CD4-positive, alpha-beta T cell treated with Interleukin-17A for 1 hour (primary cell): ENCODE data around the gene RYR2.

Experiments
- DNase-seq: peaks from one replicate; pipeline ENCODE4 v3.0.0-alpha.2; 2020

Gene RYR2

GRCh38 chr1:237206065-237206414 lies 164.1 kb downstream of the RYR2 start:
- DNase-seq: no peak

- DNase-seq: no peak
Observed at GRCh38 chr1:237211031-237211430, 169.0 kb downstream of the RYR2 start.

- DNase-seq: no peak
Observed at GRCh38 chr1:237211540-237211939, 169.6 kb downstream of the RYR2 start.

- no peak for DNase-seq
Observed at GRCh38 chr1:237219751-237220642, 178.0 kb downstream of the RYR2 start.

GRCh38 chr1:237223419-237223818 lies 181.4 kb downstream of the RYR2 start:
- no peak for DNase-seq

GRCh38 chr1:237226177-237226944 lies 184.4 kb downstream of the RYR2 start:
- DNase-seq: no peak

GRCh38 chr1:237227476-237227875 lies 185.5 kb downstream of the RYR2 start:
- no peak for DNase-seq

GRCh38 chr1:237228421-237228820 lies 186.4 kb downstream of the RYR2 start:
- DNase-seq: no peak

- DNase-seq: no peak
Observed at GRCh38 chr1:237229333-237229732, 187.3 kb downstream of the RYR2 start.

- no peak for DNase-seq
Observed at GRCh38 chr1:237232501-237232900, 190.5 kb downstream of the RYR2 start.

GRCh38 chr1:237235091-237235490 lies 193.1 kb downstream of the RYR2 start:
- DNase-seq: no peak

GRCh38 chr1:237237721-237238120 lies 195.7 kb downstream of the RYR2 start:
- no peak for DNase-seq

GRCh38 chr1:237239248-237239647 lies 197.3 kb downstream of the RYR2 start:
- no peak for DNase-seq

- DNase-seq: no peak
Observed at GRCh38 chr1:237241038-237241437, 199.1 kb downstream of the RYR2 start.

- DNase-seq: no peak
Observed at GRCh38 chr1:237244778-237245177, 202.8 kb downstream of the RYR2 start.

- no peak for DNase-seq
Observed at GRCh38 chr1:237247442-237247841, 205.5 kb downstream of the RYR2 start.

- DNase-seq: no peak
Observed at GRCh38 chr1:237249120-237249519, 207.1 kb downstream of the RYR2 start.

GRCh38 chr1:237250055-237250454 lies 208.1 kb downstream of the RYR2 start:
- no peak for DNase-seq

- no peak for DNase-seq
Observed at GRCh38 chr1:237255071-237255470, 213.1 kb downstream of the RYR2 start.

- DNase-seq: no peak
Observed at GRCh38 chr1:237258871-237259270, 216.9 kb downstream of the RYR2 start.

- no peak for DNase-seq
Observed at GRCh38 chr1:237261198-237261597, 219.2 kb downstream of the RYR2 start.

- DNase-seq: no peak
Observed at GRCh38 chr1:237267743-237268142, 225.8 kb downstream of the RYR2 start.

- no peak for DNase-seq
Observed at GRCh38 chr1:237269938-237270337, 228.0 kb downstream of the RYR2 start.

- DNase-seq: no peak
Observed at GRCh38 chr1:237270353-237270752, 228.4 kb downstream of the RYR2 start.
